ENCODE measurements around the gene S100A3. TPM values are rescaled to one million over a fixed set of nuclear protein-coding genes. Genes with fewer than 3 reads are reported as not detected.
A peak's percentile ranks its signal among the peaks of the same experiment; 100 is the strongest.

S100A3 gene
- total and polyA plus RNA-seq, 2 of the 13 experiments (the other 11 are each of a cell fraction or from before 2014, with no cell fraction given) = 2.5 to 4.5 TPM

DNA sequence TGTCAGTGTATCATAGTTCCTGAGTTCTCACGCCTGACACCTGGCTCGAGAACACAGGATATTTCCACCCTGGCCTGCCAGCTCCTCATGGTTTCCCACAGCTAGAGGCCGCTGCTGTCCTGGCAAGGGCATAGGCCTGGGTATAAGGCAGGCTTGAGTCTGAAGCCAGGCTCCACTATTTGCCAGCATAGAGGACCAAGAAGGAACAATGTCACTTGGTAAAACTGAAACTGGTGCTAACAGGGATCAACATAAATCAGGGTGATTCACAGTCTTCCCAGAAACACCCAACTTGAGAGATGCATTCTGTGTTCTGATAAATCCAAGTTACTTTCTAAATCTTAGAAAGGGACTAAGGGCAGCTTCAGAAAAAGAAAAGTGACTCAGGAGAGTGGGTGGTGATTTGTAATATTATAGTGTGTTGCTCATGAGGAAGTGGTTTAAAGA, 23.5 kb upstream of the S100A3 start (continued):
- TF ChIP-seq EZH2 (conservative IDR thresholded peaks at IDR 0.05; ENCODE audit: low read depth, low read length) (no peak), ZFX (CRISPR knock-in tag; IDR thresholded peaks at IDR 0.05; ENCODE audit: low read depth) (peak; percentile 43; the same call in 1 of the 2 replicates), ZNF496 (CRISPR knock-in tag; IDR thresholded peaks at IDR 0.05; ENCODE audit: insufficient replicate concordance) (no peak), NFKBIZ (CRISPR knock-in tag; IDR thresholded peaks at IDR 0.05) (no peak), ZNF883 (CRISPR knock-in tag; IDR thresholded peaks at IDR 0.05; ENCODE audit: not compliant biosample characterization) (no peak), SMC3 (IDR thresholded peaks at IDR 0.05; ENCODE audit: low read length) (peak; percentile 87), ZSCAN21 (CRISPR knock-in tag; IDR thresholded peaks at IDR 0.05; ENCODE audit: borderline replicate concordance) (no peak), CBX5 (CRISPR knock-in tag; IDR thresholded peaks at IDR 0.05; ENCODE audit: borderline replicate concordance) (0 out of 2 replicates have a peak, but pooled peaks have one; percentile 21), ZNF678 (CRISPR knock-in tag; IDR thresholded peaks at IDR 0.05) (no peak), GFI1 (CRISPR knock-in tag; IDR thresholded peaks at IDR 0.05; ENCODE audit: borderline replicate concordance) (no peak), TP53 (CRISPR knock-in tag; conservative IDR thresholded peaks at IDR 0.05) (no peak)
- TF ChIP-seq, protein P1, sequence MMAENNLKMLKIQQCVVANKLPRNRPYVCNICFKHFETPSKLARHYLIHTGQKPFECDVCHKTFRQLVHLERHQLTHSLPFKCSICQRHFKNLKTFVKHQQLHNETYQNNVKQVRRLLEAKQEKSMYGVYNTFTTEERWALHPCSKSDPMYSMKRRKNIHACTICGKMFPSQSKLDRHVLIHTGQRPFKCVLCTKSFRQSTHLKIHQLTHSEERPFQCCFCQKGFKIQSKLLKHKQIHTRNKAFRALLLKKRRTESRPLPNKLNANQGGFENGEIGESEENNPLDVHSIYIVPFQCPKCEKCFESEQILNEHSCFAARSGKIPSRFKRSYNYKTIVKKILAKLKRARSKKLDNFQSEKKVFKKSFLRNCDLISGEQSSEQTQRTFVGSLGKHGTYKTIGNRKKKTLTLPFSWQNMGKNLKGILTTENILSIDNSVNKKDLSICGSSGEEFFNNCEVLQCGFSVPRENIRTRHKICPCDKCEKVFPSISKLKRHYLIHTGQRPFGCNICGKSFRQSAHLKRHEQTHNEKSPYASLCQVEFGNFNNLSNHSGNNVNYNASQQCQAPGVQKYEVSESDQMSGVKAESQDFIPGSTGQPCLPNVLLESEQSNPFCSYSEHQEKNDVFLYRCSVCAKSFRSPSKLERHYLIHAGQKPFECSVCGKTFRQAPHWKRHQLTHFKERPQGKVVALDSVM (CRISPR knock-in tag; IDR thresholded peaks at IDR 0.05) = no peak
- TF ChIP-seq, protein P2, sequence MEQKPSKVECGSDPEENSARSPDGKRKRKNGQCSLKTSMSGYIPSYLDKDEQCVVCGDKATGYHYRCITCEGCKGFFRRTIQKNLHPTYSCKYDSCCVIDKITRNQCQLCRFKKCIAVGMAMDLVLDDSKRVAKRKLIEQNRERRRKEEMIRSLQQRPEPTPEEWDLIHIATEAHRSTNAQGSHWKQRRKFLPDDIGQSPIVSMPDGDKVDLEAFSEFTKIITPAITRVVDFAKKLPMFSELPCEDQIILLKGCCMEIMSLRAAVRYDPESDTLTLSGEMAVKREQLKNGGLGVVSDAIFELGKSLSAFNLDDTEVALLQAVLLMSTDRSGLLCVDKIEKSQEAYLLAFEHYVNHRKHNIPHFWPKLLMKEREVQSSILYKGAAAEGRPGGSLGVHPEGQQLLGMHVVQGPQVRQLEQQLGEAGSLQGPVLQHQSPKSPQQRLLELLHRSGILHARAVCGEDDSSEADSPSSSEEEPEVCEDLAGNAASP (CRISPR knock-in tag; IDR thresholded peaks at IDR 0.05; ENCODE audit: borderline replicate concordance) = 0 out of 2 replicates have a peak, but pooled peaks have one; percentile 14
- TF ChIP-seq, protein P3, sequence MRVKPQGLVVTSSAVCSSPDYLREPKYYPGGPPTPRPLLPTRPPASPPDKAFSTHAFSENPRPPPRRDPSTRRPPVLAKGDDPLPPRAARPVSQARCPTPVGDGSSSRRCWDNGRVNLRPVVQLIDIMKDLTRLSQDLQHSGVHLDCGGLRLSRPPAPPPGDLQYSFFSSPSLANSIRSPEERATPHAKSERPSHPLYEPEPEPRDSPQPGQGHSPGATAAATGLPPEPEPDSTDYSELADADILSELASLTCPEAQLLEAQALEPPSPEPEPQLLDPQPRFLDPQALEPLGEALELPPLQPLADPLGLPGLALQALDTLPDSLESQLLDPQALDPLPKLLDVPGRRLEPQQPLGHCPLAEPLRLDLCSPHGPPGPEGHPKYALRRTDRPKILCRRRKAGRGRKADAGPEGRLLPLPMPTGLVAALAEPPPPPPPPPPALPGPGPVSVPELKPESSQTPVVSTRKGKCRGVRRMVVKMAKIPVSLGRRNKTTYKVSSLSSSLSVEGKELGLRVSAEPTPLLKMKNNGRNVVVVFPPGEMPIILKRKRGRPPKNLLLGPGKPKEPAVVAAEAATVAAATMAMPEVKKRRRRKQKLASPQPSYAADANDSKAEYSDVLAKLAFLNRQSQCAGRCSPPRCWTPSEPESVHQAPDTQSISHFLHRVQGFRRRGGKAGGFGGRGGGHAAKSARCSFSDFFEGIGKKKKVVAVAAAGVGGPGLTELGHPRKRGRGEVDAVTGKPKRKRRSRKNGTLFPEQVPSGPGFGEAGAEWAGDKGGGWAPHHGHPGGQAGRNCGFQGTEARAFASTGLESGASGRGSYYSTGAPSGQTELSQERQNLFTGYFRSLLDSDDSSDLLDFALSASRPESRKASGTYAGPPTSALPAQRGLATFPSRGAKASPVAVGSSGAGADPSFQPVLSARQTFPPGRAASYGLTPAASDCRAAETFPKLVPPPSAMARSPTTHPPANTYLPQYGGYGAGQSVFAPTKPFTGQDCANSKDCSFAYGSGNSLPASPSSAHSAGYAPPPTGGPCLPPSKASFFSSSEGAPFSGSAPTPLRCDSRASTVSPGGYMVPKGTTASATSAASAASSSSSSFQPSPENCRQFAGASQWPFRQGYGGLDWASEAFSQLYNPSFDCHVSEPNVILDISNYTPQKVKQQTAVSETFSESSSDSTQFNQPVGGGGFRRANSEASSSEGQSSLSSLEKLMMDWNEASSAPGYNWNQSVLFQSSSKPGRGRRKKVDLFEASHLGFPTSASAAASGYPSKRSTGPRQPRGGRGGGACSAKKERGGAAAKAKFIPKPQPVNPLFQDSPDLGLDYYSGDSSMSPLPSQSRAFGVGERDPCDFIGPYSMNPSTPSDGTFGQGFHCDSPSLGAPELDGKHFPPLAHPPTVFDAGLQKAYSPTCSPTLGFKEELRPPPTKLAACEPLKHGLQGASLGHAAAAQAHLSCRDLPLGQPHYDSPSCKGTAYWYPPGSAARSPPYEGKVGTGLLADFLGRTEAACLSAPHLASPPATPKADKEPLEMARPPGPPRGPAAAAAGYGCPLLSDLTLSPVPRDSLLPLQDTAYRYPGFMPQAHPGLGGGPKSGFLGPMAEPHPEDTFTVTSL (CRISPR knock-in tag; IDR thresholded peaks at IDR 0.05; ENCODE audit: borderline replicate concordance) = no peak
- TF ChIP-seq, protein P4, sequence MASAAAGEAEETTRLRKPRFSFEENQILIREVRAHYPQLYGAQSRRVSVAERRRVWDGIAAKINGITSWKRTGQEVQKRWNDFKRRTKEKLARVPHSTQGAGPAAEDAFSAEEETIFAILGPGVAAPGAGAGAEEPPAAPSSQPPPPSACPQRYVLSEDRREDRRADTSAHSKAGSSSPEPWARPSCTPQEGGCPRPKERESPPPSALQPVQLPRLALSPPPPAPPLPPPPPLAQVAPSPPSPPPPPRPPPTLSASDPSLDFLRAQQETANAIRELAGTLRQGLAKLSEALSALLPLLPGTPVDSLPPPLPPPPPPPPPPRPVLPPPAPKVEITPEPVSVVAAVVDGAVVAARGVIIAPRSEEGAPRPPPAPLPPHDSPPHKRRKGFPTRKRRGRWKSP (CRISPR knock-in tag; IDR thresholded peaks at IDR 0.05) = peak; percentile 25; the same call in 1 of the 2 replicates
- TF ChIP-seq, protein P5, sequence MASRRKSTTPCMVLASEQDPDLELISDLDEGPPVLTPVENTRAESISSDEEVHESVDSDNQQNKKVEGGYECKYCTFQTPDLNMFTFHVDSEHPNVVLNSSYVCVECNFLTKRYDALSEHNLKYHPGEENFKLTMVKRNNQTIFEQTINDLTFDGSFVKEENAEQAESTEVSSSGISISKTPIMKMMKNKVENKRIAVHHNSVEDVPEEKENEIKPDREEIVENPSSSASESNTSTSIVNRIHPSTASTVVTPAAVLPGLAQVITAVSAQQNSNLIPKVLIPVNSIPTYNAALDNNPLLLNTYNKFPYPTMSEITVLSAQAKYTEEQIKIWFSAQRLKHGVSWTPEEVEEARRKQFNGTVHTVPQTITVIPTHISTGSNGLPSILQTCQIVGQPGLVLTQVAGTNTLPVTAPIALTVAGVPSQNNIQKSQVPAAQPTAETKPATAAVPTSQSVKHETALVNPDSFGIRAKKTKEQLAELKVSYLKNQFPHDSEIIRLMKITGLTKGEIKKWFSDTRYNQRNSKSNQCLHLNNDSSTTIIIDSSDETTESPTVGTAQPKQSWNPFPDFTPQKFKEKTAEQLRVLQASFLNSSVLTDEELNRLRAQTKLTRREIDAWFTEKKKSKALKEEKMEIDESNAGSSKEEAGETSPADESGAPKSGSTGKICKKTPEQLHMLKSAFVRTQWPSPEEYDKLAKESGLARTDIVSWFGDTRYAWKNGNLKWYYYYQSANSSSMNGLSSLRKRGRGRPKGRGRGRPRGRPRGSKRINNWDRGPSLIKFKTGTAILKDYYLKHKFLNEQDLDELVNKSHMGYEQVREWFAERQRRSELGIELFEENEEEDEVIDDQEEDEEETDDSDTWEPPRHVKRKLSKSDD (CRISPR knock-in tag; IDR thresholded peaks at IDR 0.05; ENCODE audit: low read depth) = no peak

All from HepG2 (cell line).